ENCODE results near the gene BMERB1.

BMERB1 gene

DNA sequence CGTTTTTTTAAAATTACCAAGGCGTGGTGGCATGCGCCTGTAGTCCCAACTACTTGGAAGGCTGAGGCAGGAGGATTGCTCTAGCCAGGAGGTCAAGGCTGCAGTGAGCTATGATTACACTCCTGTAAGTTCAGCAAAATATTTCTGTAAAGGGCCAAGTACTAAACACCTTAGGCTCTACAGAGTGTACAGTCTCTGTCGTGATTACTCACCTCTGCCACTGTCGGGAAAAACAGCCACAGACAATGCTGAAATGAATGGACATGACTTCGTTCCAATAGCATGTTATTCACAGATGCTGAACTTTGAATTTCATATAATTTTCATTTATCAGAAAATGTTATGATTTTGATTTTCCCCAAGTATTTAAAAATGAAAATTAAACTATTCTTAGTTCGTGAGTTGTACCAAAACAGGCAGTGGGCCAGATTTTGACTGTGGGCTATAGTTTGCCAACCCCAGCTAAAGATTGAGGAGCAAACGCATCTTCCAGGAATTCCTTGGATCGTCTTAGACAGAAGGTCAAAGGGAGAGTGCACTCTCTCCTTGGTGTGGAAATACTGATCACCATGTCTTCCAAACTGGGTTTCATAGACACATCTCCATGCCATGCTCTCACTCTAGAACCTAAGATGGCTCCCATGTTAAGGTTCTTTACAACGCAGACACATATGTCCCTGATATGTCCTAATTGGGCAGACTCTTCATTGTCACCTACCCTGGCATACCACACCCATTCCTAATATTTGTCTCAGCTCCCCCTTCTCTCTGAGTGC lies 119.1 kb downstream of the BMERB1 start:
- DNase-seq (ENCODE audit: low read depth): no peak
- TF ChIP-seq, protein P1, sequence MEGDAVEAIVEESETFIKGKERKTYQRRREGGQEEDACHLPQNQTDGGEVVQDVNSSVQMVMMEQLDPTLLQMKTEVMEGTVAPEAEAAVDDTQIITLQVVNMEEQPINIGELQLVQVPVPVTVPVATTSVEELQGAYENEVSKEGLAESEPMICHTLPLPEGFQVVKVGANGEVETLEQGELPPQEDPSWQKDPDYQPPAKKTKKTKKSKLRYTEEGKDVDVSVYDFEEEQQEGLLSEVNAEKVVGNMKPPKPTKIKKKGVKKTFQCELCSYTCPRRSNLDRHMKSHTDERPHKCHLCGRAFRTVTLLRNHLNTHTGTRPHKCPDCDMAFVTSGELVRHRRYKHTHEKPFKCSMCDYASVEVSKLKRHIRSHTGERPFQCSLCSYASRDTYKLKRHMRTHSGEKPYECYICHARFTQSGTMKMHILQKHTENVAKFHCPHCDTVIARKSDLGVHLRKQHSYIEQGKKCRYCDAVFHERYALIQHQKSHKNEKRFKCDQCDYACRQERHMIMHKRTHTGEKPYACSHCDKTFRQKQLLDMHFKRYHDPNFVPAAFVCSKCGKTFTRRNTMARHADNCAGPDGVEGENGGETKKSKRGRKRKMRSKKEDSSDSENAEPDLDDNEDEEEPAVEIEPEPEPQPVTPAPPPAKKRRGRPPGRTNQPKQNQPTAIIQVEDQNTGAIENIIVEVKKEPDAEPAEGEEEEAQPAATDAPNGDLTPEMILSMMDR (IDR thresholded peaks at IDR 0.05; ENCODE audit: low read depth, low read length, missing control alignments): no peak
- H3K4me3 ChIP-seq (ENCODE audit: low read depth, low read length): no peak overlapping the region
- in situ Hi-C loops (cut with HindIII; ENCODE audit: low sequenced_read_pairs): no loop called here

DNA sequence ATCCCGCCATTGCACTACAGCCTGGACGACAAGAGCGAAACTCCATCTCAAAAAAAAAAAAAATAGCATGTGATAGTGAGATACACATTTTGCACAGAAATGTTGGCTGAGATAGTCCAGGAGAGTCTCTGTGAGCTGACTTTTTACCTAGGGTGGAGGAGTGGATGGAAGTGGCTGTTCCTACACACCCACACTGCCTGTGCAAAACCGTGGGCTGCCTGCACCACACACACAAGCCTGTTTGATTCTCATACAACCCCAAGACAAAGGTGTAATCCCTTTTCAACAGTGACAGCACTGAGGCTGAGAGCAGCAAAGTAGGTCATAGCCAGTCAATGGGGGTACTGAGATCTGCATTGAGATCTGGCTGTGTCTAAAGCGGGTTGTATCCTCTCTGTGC lies 121.7 kb downstream of the BMERB1 start:
- TF ChIP-seq, protein P1 (IDR thresholded peaks at IDR 0.05; ENCODE audit: low read depth, low read length, missing control alignments): no peak
- no peak overlapping the region for H3K4me3 ChIP-seq (ENCODE audit: low read depth, low read length)
- DNase-seq (ENCODE audit: low read depth): no peak
- in situ Hi-C loops (cut with HindIII; ENCODE audit: low sequenced_read_pairs): no loop called here

DNA sequence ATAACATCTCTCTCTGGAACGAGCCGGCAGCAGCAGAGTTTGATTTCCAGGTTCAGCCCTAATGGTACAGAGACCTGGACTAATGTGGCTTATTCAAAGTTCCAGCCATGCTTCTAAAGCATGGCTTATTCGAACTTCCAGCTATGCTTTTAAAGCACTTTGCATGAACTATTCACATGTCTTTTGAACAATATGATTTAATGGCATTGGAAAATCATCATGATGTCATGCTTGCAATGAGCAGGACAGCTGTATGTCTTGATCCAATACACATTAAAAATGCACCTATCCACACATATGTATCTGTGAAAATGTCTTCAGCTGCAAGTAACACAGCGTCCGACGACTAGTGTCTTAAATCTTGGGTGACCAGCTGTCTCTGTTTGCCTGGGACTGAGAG lies 122.9 kb downstream of the BMERB1 start:
- in situ Hi-C loops (cut with HindIII; ENCODE audit: low sequenced_read_pairs): no loop called here
- H3K4me3 ChIP-seq (ENCODE audit: low read depth, low read length): no peak overlapping the region
- DNase-seq (ENCODE audit: low read depth): no peak
- TF ChIP-seq, protein P1 (IDR thresholded peaks at IDR 0.05; ENCODE audit: low read depth, low read length, missing control alignments): no peak

DNA sequence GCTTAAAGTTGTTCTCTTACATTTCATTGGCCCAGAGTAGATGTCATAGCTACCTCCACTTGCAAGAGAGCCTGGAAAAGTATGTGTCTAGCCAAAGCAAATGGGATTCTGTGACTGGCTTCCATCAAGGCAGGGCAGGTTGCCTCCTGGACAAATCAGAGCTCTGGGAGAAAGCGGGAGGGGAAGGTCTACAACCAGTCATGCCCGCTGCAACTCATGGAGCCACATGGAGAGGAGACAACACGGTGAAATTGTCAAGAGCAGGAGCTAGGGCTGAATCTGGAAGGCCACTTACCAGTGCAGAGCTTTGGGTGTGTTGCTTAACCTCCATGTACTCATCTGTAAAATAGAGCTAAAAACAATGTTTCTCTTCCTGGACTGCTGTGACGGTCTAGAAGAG lies 124.8 kb downstream of the BMERB1 start:
- TF ChIP-seq, protein P1 (IDR thresholded peaks at IDR 0.05; ENCODE audit: low read depth, low read length, missing control alignments): no peak

DNA sequence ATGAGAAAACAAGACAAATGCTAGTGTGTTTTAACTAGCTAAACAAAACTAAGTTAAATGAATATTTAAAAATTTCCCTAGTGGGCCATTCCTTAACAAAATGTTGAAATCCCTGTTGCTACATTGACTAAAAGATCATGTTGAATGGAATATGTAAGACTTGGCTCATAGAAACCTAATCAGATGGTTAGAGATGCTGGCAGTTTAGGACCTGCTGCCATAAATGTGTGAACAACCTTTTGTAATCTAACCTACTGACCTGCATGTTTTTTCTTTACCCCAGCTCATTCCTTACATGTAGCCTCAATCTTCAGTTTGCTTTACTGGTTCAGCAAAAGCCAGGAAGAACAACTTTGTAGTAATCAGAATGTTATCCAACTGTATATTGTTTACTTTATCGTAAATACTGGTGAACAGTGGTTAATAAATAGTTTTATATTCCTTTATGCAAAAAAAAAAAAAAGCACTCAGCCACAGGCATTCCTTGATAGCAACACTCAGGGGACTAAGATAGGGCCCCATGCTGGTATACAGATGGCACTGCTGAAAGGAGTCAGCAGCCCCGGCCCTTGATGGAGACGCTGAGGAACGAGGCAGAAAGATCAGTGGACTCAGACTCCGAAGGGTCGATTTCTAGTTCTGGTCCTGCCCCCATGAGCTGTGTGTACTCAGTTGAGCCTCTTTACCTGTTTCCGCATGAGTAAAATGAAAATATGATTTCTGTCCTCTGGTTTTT lies 130.4 kb downstream of the BMERB1 start:
- in situ Hi-C loops (cut with HindIII; ENCODE audit: low sequenced_read_pairs): no loop called here

More for the DNA sequence above, 124.8 kb downstream of the BMERB1 start:
- DNase-seq (ENCODE audit: low read depth): no peak
- H3K4me3 ChIP-seq (ENCODE audit: low read depth, low read length): no peak overlapping the region
- in situ Hi-C loops (cut with HindIII; ENCODE audit: low sequenced_read_pairs): no loop called here

DNA sequence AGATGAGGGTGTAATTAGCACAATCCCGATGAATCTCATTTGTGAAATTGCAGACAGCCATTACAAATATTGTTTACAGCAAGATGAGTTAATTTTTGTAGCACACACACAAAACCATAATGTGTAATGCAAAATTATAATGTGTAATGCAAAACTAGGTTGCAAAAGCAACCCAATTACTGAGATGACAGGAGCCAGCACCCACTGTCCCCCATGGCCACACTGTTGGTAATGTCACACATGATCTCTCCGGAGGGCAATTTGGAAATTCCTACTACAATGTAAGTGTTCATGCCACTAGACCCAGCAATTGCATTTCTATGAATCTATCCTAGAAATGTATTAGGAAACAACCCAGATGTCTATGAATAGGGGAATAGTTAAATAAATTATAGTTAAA lies 131.7 kb downstream of the BMERB1 start:
- in situ Hi-C loops (cut with HindIII; ENCODE audit: low sequenced_read_pairs): no loop called here
- TF ChIP-seq, protein P1 (IDR thresholded peaks at IDR 0.05; ENCODE audit: low read depth, low read length, missing control alignments): no peak
- H3K4me3 ChIP-seq (ENCODE audit: low read depth, low read length): no peak overlapping the region
- no peak for DNase-seq (ENCODE audit: low read depth)

More for the DNA sequence above, 130.4 kb downstream of the BMERB1 start:
- no peak for DNase-seq (ENCODE audit: low read depth)
- TF ChIP-seq, protein P1 (IDR thresholded peaks at IDR 0.05; ENCODE audit: low read depth, low read length, missing control alignments): no peak
- H3K4me3 ChIP-seq (ENCODE audit: low read depth, low read length): no peak overlapping the region
